Right lobe of liver (tissue), 6 donors: Measurements from ENCODE around the gene SNX5. TPM values are rescaled to one million over a fixed set of nuclear protein-coding genes. Genes with fewer than 3 reads are reported as not detected.

ENCODE experiments used
- ATAC-seq, 4 donors: fragments of 200-7000 bp; cut with Tn5 transposase; one replicate each; pipeline ENCODE4 v1.9.1; 2020; ENCODE audit warnings: mild to moderate bottlenecking in 4 of 4, moderate library complexity in 4 of 4
- DNase-seq, 3 donors: peaks; one replicate each; pipeline ENCODE4 v3.0.0-alpha.2; 2020
- H3K27ac ChIP-seq, 3 donors: fragments of 200-600 bp; one replicate each; pipeline ENCODE4 v1.8.0; 2022
- H3K27me3 ChIP-seq, 2 donors: fragments of 200-600 bp; one replicate each; pipeline ENCODE4 v1.8.0; 2022
- H3K36me3 ChIP-seq, 4 donors: fragments of 200-600 bp; sonication (generic) in 1 of 4; one replicate each; pipeline versions ENCODE4 v1.5.1 to v1.8.0; 2017 to 2022; ENCODE audit warnings: control low read depth in 1 of 4
- H3K4me1 ChIP-seq, 4 donors: fragments of 200-600 bp; sonication (generic) in 1 of 4; one replicate each; pipeline versions ENCODE4 v1.5.1 to v1.8.0; 2017 to 2022; ENCODE audit warnings: control low read depth in 1 of 4
- H3K4me3 ChIP-seq, 3 donors: fragments of 200-600 bp; one replicate each; pipeline ENCODE4 v1.8.0; 2022
- H3K9me3 ChIP-seq, 4 donors: fragments of 200-600 bp; sonication (generic) in 1 of 4; one replicate each; pipeline versions ENCODE4 v1.5.1 to v1.8.0; 2017 to 2022; ENCODE audit warnings: control low read depth in 1 of 4
- CTCF ChIP-seq, 4 donors: fragments of 200-600 bp in 3 of 4; fragments of 450-650 bp in 1 of 4; IDR thresholded peaks; one replicate each; pipeline versions ENCODE4 v1.5.1 to v1.8.0; 2016 to 2022; ENCODE audit warnings: antibody characterized with exemption in 4 of 4, mild to moderate bottlenecking in 2 of 4
- POLR2A ChIP-seq: fragments of 450-650 bp; IDR thresholded peaks from one replicate; pipeline ENCODE4 v1.6.1; 2017; ENCODE audit warnings: antibody characterized with exemption, mild to moderate bottlenecking
- WGBS: methylation state at CpG from one replicate; pipeline ENCODE4 v1.1.6; 2018; ENCODE audit warnings: low coverage, low lambda C conversion rate; ENCODE audit not compliant: insufficient coverage; ENCODE audit errors: missing lambda C conversion rate; 5-methylcytosine and 5-hydroxymethylcytosine counted together
- intact Hi-C, 2 donors: fragments of 100-400 bp; cut with DNase I; formaldehyde crosslinking; loops; one replicate each; pipeline versions ENCODE4 v1.11.2 to v1.14.1; 2022
- total RNA-seq, 6 experiments: library from RNA; depleted of rRNA in 2 of 6; stranded (reverse); fragments of >200 nt in 2 of 6; fragmentation: NEBNext Ultra II Directional in 3 of 6; extraction: Animal tissue kit (Norgen Biotek cat#: 25700) in 3 of 6; gene quantifications; one replicate each; pipeline versions ENCODE4 v1.1.0 to v1.2.4, GENCODE V29; 2016 to 2023
- donor health status: DM: no; HTN: yes; CAD: no.
- donor health status: DM: no; HTN: no; CAD: no.
- donor health status: DM: no; HTN: no; CAD: no.
- donor health status: DM: no; HTN: yes; CAD: no.
- donor health status: DM: no; HTN: yes; CAD: no.

Gene SNX5
- total RNA-seq, 6 experiments from 2014 or later: 32.6 to 74.5 (median 46.0) TPM

GRCh38 chr20:17921774-17922173 is 46.8 kb downstream of the SNX5 start:
- intact Hi-C loops: no loop called here
- Histone ChIP-seq H3K36me3 (no peaks in the 10 kb centered on the region), H3K4me3 (no peak overlapping the region), H3K27ac (no peak overlapping the region), H3K27me3 (no peaks in the 10 kb centered on the region), H3K4me1 (peaks cover 0 to 19% (median 8%) of the 10 kb centered on the region in 4 donors), H3K9me3 (no peaks in the 10 kb centered on the region)
- TF ChIP-seq CTCF (IDR thresholded peaks at IDR 0.05): no peak
- no peak for TF ChIP-seq POLR2A
- 27% methylated on average over 1 of the region's 1 CpG for WGBS
- no peak for DNase-seq
- peak in 2 of 4 donors; percentile 19 to 28 for ATAC-seq

GRCh38 chr20:17919149-17919548 is 49.4 kb downstream of the SNX5 start:
- 95% methylated on average over 8 of the region's 8 CpGs for WGBS
- no peak for TF ChIP-seq POLR2A
- DNase-seq (no peak), ATAC-seq (no peak)
- Histone ChIP-seq H3K9me3 (no peaks in the 10 kb centered on the region), H3K4me1 (no peaks in the 10 kb centered on the region), H3K4me3 (no peak overlapping the region), H3K36me3 (no peaks in the 10 kb centered on the region), H3K27me3 (no peaks in the 10 kb centered on the region), H3K27ac (no peak overlapping the region)
- intact Hi-C loops: no loop called here

DNA sequence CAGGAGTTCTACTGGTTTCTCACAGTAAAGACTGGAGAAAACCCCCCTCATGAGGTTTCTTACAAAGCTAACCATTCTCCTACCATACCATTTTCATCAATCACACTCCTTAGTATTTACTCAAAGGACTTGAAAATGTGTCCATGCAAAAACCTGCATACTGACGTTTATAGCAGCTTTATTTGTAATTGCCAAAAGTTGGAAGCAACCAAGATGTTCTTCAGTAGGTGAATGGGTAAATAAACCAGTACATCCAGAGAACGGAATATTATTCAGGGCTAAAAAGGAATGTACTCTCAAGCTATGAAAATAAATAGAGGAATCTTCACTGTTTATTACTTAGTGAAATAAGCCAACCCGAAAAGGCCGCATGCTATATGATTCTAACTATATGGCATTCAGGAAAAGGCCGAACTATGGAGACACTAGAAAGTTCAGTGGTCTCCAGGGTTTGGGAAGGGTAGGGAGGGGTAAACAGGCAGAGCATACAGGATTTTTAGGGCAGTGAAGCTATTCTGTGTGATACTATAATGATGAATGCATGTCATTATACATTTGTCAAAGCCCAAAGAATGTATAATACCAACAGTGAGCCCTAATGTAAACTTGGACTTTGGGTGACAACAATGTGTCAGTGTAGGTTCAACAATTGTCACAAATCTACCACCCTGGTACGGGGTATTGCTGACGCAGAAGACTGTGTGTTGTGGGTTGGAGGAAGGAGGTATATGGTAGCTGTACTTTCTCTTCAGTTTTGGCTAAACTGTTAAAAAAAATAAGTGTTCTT is 50.6 kb downstream of the SNX5 start:
- intact Hi-C loops: no loop called here
- Histone ChIP-seq H3K27ac (no peak overlapping the region), H3K36me3 (no peaks in the 10 kb centered on the region), H3K27me3 (no peaks in the 10 kb centered on the region), H3K4me3 (no peak overlapping the region), H3K9me3 (no peaks in the 10 kb centered on the region), H3K4me1 (no peaks in the 10 kb centered on the region)
- no peak for DNase-seq
- TF ChIP-seq POLR2A (no peak), CTCF (IDR thresholded peaks at IDR 0.05) (no peak)
- 72% methylated on average over 7 of the region's 7 CpGs for WGBS
- ATAC-seq: no peak

DNA sequence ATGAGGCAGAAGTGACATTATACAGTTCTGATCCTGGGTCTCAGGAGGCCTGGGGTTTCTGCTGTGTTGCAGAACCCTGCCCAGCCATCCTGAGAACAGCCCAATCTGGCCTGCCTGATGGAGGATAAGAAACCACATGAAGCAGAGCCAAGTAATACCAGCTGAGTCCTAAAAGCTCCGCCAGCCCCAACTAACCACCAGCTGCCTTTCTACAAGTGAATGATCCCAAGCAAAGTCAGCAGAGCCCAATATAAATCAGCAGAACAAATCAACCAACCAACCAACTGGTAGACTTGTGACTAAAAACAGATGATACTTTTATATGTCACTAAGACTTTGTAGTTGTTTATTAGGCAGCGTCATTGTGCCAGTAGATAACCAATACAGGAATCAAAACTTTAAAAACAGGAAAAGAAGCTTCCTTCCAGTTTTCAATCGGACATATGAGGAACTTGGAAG is 52.1 kb downstream of the SNX5 start:
- Histone ChIP-seq H3K27me3 (no peaks in the 10 kb centered on the region), H3K4me3 (no peak overlapping the region), H3K36me3 (no peaks in the 10 kb centered on the region), H3K27ac (peak overlapping the region in 2 of 3 donors; percentile 30 to 37), H3K4me1 (peaks cover 0 to 2% (median 0%) of the 10 kb centered on the region in 4 donors), H3K9me3 (no peaks in the 10 kb centered on the region)
- intact Hi-C loops: no loop called here
- TF ChIP-seq POLR2A (no peak), CTCF (IDR thresholded peaks at IDR 0.05) (no peak)
- ATAC-seq: peak; percentile 48 to 74 (median 68)
- WGBS: 43% methylated on average over 3 of the region's 3 CpGs
- DNase-seq: no peak

GRCh38 chr20:17914957-17915356 is 53.6 kb downstream of the SNX5 start:
- 81% methylated on average over 4 of the region's 4 CpGs for WGBS
- no peak overlapping the region for H3K27ac ChIP-seq
- no peak for TF ChIP-seq CTCF (IDR thresholded peaks at IDR 0.05)
- TF ChIP-seq POLR2A: no peak
- intact Hi-C loops: no loop called here
- H3K27me3 ChIP-seq: no peaks in the 10 kb centered on the region
- H3K4me3 ChIP-seq: no peak overlapping the region
- no peaks in the 10 kb centered on the region for H3K9me3 ChIP-seq
- no peaks in the 10 kb centered on the region for H3K36me3 ChIP-seq
- ATAC-seq: no peak
- H3K4me1 ChIP-seq: peaks cover 0 to 7% (median 4%) of the 10 kb centered on the region in 4 donors
- DNase-seq: no peak
